Testis (tissue), 3 donors: Measurements from ENCODE around the gene ADGRA1. TPM values are rescaled to one million over a fixed set of nuclear protein-coding genes. Genes with fewer than 3 reads are reported as not detected.

Experiments
- DNase-seq: peaks from one replicate; pipeline ENCODE4 v3.0.0-alpha.2; 2019
- H3K27ac ChIP-seq, 2 donors: fragments of 200-600 bp; sonication (generic); one replicate each; pipeline ENCODE4 v1.5.1; 2019
- H3K27me3 ChIP-seq: fragments of 200-600 bp; sonication (generic); one replicate; pipeline ENCODE4 v1.5.1; 2019
- H3K36me3 ChIP-seq: fragments of 200-600 bp; sonication (generic); one replicate; pipeline ENCODE4 v1.5.1; 2017; ENCODE audit warnings: low read depth; ENCODE audit errors: missing control alignments
- H3K4me1 ChIP-seq: fragments of 200-600 bp; sonication (generic); one replicate; pipeline ENCODE4 v1.5.1; 2019
- H3K4me3 ChIP-seq, 2 donors: fragments of 200-600 bp; sonication (generic); one replicate each; pipeline ENCODE4 v1.5.1; 2017 to 2019
- H3K9me3 ChIP-seq: fragments of 200-600 bp; sonication (generic); one replicate; pipeline ENCODE4 v1.5.1; 2017
- POLR2A ChIP-seq: fragments of 450-650 bp; IDR thresholded peaks from one replicate; pipeline ENCODE4 v1.6.1; 2017; ENCODE audit warnings: antibody characterized with exemption, mild to moderate bottlenecking, moderate library complexity
- WGBS, 2 donors: methylation state at CpG; one replicate each; pipeline ENCODE4 v1.1.5; 2018; 5-methylcytosine and 5-hydroxymethylcytosine counted together
- intact Hi-C: fragments of 100-400 bp; cut with DNase I; formaldehyde crosslinking; loops from one replicate; pipeline ENCODE4 v1.15.1; 2023; ENCODE audit warnings: low total_unique reads
- polyA plus RNA-seq: library from polyadenylated mRNA; stranded (reverse); fragments of 350-450 nt; fragmentation: Illumina TruSeq; extraction: RNeasy Lipid Tissue Mini Kit (QIAGEN cat#74804); gene quantifications from one replicate; pipeline ENCODE4 v1.2.3, GENCODE V29; 2014; ENCODE audit warnings: low read depth, low replicate concordance; ENCODE audit not compliant: insufficient read depth
- total RNA-seq, 2 donors: library from RNA; depleted of rRNA; stranded (reverse); fragments of >200 nt; gene quantifications; one replicate each; pipeline ENCODE4 v1.2.3, GENCODE V29; 2016
- TF ChIP-seq, protein P1 (sequence below), 3 experiments: fragments of 450-650 bp in 2 of 3; fragments of 200-600 bp in 1 of 3; sonication (generic) in 1 of 3; IDR thresholded peaks; one replicate each; pipeline ENCODE4 v1.5.1; 2016 to 2019; ENCODE audit warnings: antibody characterized with exemption in 3 of 3, mild to moderate bottlenecking in 2 of 3, moderate library complexity in 1 of 3

ADGRA1 gene
- total and polyA plus RNA-seq, 3 donors from 2014 or later: 0.95 to 1.4 (median 1.1) TPM

DNA sequence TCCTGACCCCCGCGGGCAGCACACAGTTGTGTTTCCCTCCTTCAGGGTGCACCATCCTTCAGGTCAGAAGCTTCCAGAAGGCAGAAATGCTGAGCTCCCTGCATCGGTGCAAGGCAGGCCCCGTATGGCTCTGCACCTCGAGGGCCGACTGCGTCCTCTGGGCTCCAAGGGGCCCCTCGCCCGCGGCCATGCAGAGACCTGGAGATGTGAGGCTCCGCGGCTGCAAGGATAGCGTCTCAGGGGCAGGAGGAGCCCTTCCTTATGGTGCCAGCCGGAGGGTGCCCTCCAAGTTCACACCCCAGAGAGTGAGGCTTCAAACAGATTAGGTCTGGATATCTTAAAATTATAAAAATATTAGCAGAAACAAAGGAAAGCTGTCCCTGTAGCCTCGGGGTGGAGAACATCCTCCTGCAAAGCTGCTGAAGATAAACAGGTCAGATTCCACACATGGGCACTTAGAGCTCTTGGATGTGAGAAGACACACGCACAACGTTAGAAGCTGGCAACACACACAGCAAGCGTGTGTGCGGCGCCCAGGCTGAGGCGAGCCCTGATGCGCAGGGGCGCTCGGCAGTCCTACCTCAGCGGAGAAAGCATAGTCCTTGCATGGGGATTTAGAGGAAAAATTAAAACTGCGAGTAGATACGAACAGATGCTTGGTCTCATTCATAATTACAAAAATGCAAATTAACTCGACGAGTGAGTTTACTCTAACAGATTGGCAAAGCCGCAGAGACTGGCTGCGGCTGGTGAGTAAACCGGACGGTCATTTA, 92.7 kb downstream of the ADGRA1 start:
- intact Hi-C loops: no loop called here
- no peaks in the 10 kb centered on the region for H3K36me3 ChIP-seq
- WGBS, 2 donors: 91 to 92% methylated on average over 30 to 33 of the region's 33 CpGs

DNA sequence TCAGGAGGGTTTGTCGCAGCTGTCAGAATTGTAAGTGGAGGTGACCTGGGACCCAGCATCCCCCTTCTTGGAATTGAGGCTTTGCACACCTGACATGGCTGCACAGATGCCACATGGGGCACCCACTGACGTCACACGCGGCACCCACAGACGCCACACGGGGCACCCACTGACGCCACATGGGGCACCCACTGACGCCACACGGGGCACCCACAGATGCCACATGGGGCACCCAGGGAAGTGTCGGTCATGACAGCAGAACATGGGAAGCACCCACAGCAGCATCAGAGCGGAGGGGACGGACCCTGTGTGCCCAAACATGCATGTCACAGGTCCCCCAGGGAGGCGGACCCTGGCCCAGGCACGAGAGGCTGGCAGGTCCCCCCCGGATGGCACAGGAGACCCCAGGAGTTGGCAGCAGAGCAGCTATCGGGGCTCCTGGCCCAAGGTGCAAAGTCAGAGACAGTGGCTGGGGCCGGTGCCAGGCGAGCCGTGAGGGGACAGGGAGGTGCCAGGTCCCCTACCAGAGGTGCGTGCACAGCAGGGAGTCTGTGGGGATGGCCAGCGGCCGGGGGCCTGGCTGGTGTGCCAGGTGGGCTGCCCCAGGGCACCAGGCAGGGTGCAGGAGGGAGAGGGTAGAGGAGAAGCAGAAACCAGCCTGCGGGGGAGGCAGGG, 93.4 kb downstream of the ADGRA1 start:
- intact Hi-C loops: no loop called here
- Histone ChIP-seq H3K36me3 (no peaks in the 10 kb centered on the region), H3K27ac (no peak overlapping the region), H3K4me3 (no peak overlapping the region), H3K4me1 (no peaks in the 10 kb centered on the region), H3K9me3 (no peaks in the 10 kb centered on the region), H3K27me3 (no peaks in the 10 kb centered on the region)
- TF ChIP-seq POLR2A: no peak
- TF ChIP-seq, protein P1, sequence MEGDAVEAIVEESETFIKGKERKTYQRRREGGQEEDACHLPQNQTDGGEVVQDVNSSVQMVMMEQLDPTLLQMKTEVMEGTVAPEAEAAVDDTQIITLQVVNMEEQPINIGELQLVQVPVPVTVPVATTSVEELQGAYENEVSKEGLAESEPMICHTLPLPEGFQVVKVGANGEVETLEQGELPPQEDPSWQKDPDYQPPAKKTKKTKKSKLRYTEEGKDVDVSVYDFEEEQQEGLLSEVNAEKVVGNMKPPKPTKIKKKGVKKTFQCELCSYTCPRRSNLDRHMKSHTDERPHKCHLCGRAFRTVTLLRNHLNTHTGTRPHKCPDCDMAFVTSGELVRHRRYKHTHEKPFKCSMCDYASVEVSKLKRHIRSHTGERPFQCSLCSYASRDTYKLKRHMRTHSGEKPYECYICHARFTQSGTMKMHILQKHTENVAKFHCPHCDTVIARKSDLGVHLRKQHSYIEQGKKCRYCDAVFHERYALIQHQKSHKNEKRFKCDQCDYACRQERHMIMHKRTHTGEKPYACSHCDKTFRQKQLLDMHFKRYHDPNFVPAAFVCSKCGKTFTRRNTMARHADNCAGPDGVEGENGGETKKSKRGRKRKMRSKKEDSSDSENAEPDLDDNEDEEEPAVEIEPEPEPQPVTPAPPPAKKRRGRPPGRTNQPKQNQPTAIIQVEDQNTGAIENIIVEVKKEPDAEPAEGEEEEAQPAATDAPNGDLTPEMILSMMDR (IDR thresholded peaks at IDR 0.05): no peak
- no peak for DNase-seq
- whole genome bisulfite sequencing, 2 donors: 85 to 89% methylated on average over 6 to 23 of the region's 23 CpGs

More for the DNA sequence above, 92.7 kb downstream of the ADGRA1 start:
- TF ChIP-seq, protein P1 (IDR thresholded peaks at IDR 0.05): no peak
- no peak for TF ChIP-seq POLR2A
- no peak for DNase-seq
- Histone ChIP-seq H3K9me3 (no peaks in the 10 kb centered on the region), H3K4me1 (no peaks in the 10 kb centered on the region), H3K27ac (no peak overlapping the region), H3K4me3 (no peak overlapping the region), H3K27me3 (no peaks in the 10 kb centered on the region)

Other genes with a start within 250 kb of the ADGRA1 start
- 10 to 100 TPM; 36.0 to 67.6 TPM for gene CFAP46, start 145.4 kb upstream of the ADGRA1 start, total RNA-seq
- 59.0 TPM for gene CFAP46, start 145.4 kb upstream of the ADGRA1 start, polyA plus RNA-seq
- gene KNDC1, start 72.3 kb downstream of the ADGRA1 start, total RNA-seq: 10 to 100 TPM; 13.3 to 19.8 TPM
- gene KNDC1, start 72.3 kb downstream of the ADGRA1 start, polyA plus RNA-seq: 4.2 TPM
- 10 to 100 TPM; 17.2 to 18.6 TPM for gene UTF1, start 142.3 kb downstream of the ADGRA1 start, total RNA-seq
- gene UTF1, start 142.3 kb downstream of the ADGRA1 start, polyA plus RNA-seq: 5.3 TPM
- gene VENTX, start 149.9 kb downstream of the ADGRA1 start, total RNA-seq: 1 to 10 TPM; 2.2 to 3.5 TPM
- gene VENTX, start 149.9 kb downstream of the ADGRA1 start, polyA plus RNA-seq: 1.5 TPM
- gene ADAM8, start 188.9 kb downstream of the ADGRA1 start, total RNA-seq: 10 to 100 TPM; 12.8 to 14.6 TPM
- 3.5 TPM for gene ADAM8, start 188.9 kb downstream of the ADGRA1 start, polyA plus RNA-seq
- 100 to 1,000 TPM in 1 of 2 donors, 10 to 100 TPM in 1; 84.3 to 101 TPM for gene TUBGCP2, start 220.9 kb downstream of the ADGRA1 start, total RNA-seq
- 76.0 TPM for gene TUBGCP2, start 220.9 kb downstream of the ADGRA1 start, polyA plus RNA-seq
- 10 to 100 TPM; 46.5 to 50.5 TPM for gene ZNF511, start 221.0 kb downstream of the ADGRA1 start, total RNA-seq
- gene ZNF511, start 221.0 kb downstream of the ADGRA1 start, polyA plus RNA-seq: 39.6 TPM
- 10 to 100 TPM; 19.2 to 35.5 TPM for gene CALY, start 249.0 kb downstream of the ADGRA1 start, total RNA-seq
- 4.9 TPM for gene CALY, start 249.0 kb downstream of the ADGRA1 start, polyA plus RNA-seq